PFSK-1 (cell line): ENCODE results near the gene STAM2. TPM values are rescaled to one million over a fixed set of nuclear protein-coding genes. Genes with fewer than 3 reads are reported as not detected.

Experiments used
- FOXP2 ChIP-seq: optimal IDR thresholded peaks from 2 replicates; pipeline ENCODE3; 2011; ENCODE audit warnings: borderline replicate concordance, control low read depth, inconsistent platforms; ENCODE audit not compliant: insufficient read depth; ENCODE audit errors: extremely low read length, extremely low read depth
- POLR2AphosphoS5 ChIP-seq: IDR thresholded peaks from 2 replicates; pipeline ENCODE4 v1.6.1; 2012; ENCODE audit warnings: low read depth, mild to moderate bottlenecking, control low read depth, low read length, moderate library complexity
- REST ChIP-seq, 2 experiments: IDR thresholded peaks; 2 replicates each; pipeline versions ENCODE4 v1.6.1 to v1.8.0; 2011 to 2012; ENCODE audit warnings: low read depth in 2 of 2, low read length in 2 of 2, control low read depth in 1 of 2, inconsistent platforms in 1 of 2, mild to moderate bottlenecking in 1 of 2, moderate library complexity in 1 of 2; ENCODE audit not compliant: insufficient read depth in 1 of 2
- SIN3A ChIP-seq: IDR thresholded peaks from 2 replicates; pipeline ENCODE4 v1.6.1; 2012; ENCODE audit warnings: mild to moderate bottlenecking, low read length, moderate library complexity, borderline replicate concordance; ENCODE audit not compliant: insufficient read depth
- TAF1 ChIP-seq: IDR thresholded peaks from 2 replicates; pipeline ENCODE4 v1.6.1; 2012; ENCODE audit warnings: low read length, control low read depth, borderline replicate concordance; ENCODE audit not compliant: insufficient read depth
- polyA plus RNA-seq: library from polyadenylated mRNA; unstranded; fragments of >200 nt; gene quantifications from one replicate; pipeline ENCODE4 v1.2.1, GENCODE V29; 2012; ENCODE audit warnings: low read depth, missing spikeins; ENCODE audit not compliant: insufficient read length

The STAM2 gene
- 11.5 TPM for polyA plus RNA-seq

GRCh38 chr2:152175368-152176112, at the start of gene STAM2:
Gene STAM2, minus strand, starts transcription at chr2:152175763. Its CDS starts 121 bp downstream, at chr2:152175642.
- TF ChIP-seq TAF1 (no peak), POLR2AphosphoS5 (peak; percentile 67; the same call in 1 of the 2 replicates), REST (IDR thresholded peaks at IDR 0.05; ENCODE audit: insufficient read depth in 1 of 2, low read depth in 2 of 2, low read length in 2 of 2) (peak in 1 of 2 experiments; percentile 40; a peak in 1 of 4 replicates), FOXP2 (peak; percentile 21)

- no peak for TF ChIP-seq REST (IDR thresholded peaks at IDR 0.05; ENCODE audit: insufficient read depth in 1 of 2, low read depth in 2 of 2, low read length in 2 of 2)
- TF ChIP-seq TAF1 = no peak
- no peak for TF ChIP-seq FOXP2
- TF ChIP-seq POLR2AphosphoS5 = no peak
- no peak for TF ChIP-seq SIN3A
Observed at GRCh38 chr2:152223977-152224376, 48.4 kb upstream of the STAM2 start.

- TF ChIP-seq TAF1 (no peak), SIN3A (no peak), POLR2AphosphoS5 (no peak), FOXP2 (no peak), REST (IDR thresholded peaks at IDR 0.05; ENCODE audit: insufficient read depth in 1 of 2, low read depth in 2 of 2, low read length in 2 of 2) (no peak)
Observed at GRCh38 chr2:152222975-152223637, 47.5 kb upstream of the STAM2 start.

GRCh38 chr2:152221839-152222238, 46.3 kb upstream of the STAM2 start:
- no peak for TF ChIP-seq TAF1
- no peak for TF ChIP-seq REST (IDR thresholded peaks at IDR 0.05; ENCODE audit: insufficient read depth in 1 of 2, low read depth in 2 of 2, low read length in 2 of 2)
- TF ChIP-seq SIN3A = no peak
- no peak for TF ChIP-seq POLR2AphosphoS5
- no peak for TF ChIP-seq FOXP2
